Endothelial cell (in vitro differentiated cells): ENCODE data around the gene PLXNA2. TPM values are rescaled to one million over a fixed set of nuclear protein-coding genes. Genes with fewer than 3 reads are reported as not detected.

Experiments
- DNase-seq: peaks from one replicate; pipeline ENCODE4 v3.0.0; 2021; ENCODE audit warnings: low spot score
- H3K27ac Mint-ChIP-seq: one replicate; pipeline ENCODE4 v1.8.0; 2021; ENCODE audit warnings: mixed read lengths, inconsistent platforms; ENCODE audit not compliant: unreplicated experiment
- H3K27me3 Mint-ChIP-seq: one replicate; pipeline ENCODE4 v1.8.0; 2021; ENCODE audit warnings: mild to moderate bottlenecking, moderate library complexity, mixed read lengths, inconsistent platforms; ENCODE audit not compliant: unreplicated experiment
- H3K36me3 Mint-ChIP-seq: one replicate; pipeline ENCODE4 v1.8.0; 2021; ENCODE audit warnings: mild to moderate bottlenecking, low read depth, mixed read lengths, inconsistent platforms; ENCODE audit not compliant: unreplicated experiment
- H3K4me1 Mint-ChIP-seq: one replicate; pipeline ENCODE4 v1.8.0; 2021; ENCODE audit warnings: mild to moderate bottlenecking, mixed read lengths, inconsistent platforms; ENCODE audit not compliant: unreplicated experiment
- H3K4me3 Mint-ChIP-seq: one replicate; pipeline ENCODE4 v1.8.0; 2021; ENCODE audit warnings: mild to moderate bottlenecking, mixed read lengths, inconsistent platforms; ENCODE audit not compliant: unreplicated experiment
- H3K9me3 Mint-ChIP-seq: one replicate; pipeline ENCODE4 v1.8.0; 2021; ENCODE audit warnings: mixed read lengths, inconsistent platforms; ENCODE audit not compliant: unreplicated experiment
- total RNA-seq: library from RNA; stranded (reverse); fragmentation: NEBNext Ultra II Directional; extraction: Animal tissue kit (Norgen Biotek cat#: 25700); gene quantifications from one replicate; pipeline ENCODE4 v1.2.1, GENCODE V29; 2021; ENCODE audit not compliant: unreplicated experiment
- TF ChIP-seq, protein P1 (sequence below): fragments of 200-600 bp; sonication (generic); IDR thresholded peaks from one replicate; pipeline ENCODE4 v1.5.0; 2021; ENCODE audit warnings: antibody characterized with exemption; ENCODE audit not compliant: unreplicated experiment

Gene PLXNA2
- total RNA-seq, 1 donor from 2014 or later, result 25.6 TPM

DNA sequence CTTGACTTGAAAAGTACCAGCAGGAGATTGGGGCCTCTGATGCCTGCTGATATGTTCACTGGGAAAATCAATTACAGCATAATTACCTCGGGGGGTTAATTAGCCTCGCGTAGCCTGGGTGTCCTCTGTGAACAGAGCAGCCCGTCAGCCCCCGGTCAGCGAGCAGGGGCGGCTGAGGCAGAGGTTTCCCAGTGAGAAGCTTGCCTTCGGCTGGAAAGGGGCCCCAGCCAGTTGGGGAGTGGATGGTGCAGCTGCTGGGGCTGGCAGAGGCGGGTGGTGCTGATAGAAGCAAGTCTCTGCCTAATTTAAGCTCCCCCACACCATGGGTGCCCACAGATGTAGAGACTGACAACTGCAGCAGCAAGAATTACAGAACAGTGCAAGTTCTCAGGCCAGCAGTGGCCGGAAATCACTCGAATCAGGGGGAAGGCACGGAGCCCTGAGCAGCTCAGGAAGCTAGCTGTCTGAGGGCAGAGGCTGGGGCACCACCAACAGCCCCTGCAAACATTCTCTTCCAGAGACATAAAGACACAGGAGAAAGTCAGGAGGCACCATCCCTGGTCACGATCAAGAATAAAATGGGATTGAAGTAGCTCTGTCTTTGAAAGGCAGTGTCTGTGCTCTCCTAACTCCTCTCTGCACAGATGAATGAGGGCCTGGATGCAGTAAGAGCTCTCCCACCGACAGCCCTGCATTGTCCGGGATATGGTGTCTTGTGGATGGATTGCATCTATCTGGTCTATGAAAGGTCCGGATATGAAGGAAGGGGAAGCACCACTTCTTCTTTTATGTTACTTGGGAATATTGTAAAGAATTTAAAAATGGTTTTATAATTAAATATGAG, 166.7 kb downstream of the PLXNA2 start:
- peaks cover 8% of the 10 kb centered on the region for H3K27me3 Mint-ChIP-seq
- no peak overlapping the region for H3K4me3 Mint-ChIP-seq
- no peak overlapping the region for H3K27ac Mint-ChIP-seq
- H3K36me3 Mint-ChIP-seq, result peaks cover 14% of the 10 kb centered on the region
- H3K9me3 Mint-ChIP-seq, result no peaks in the 10 kb centered on the region
- H3K4me1 Mint-ChIP-seq, result peaks cover under 1% of the 10 kb centered on the region
- TF ChIP-seq, protein P1, sequence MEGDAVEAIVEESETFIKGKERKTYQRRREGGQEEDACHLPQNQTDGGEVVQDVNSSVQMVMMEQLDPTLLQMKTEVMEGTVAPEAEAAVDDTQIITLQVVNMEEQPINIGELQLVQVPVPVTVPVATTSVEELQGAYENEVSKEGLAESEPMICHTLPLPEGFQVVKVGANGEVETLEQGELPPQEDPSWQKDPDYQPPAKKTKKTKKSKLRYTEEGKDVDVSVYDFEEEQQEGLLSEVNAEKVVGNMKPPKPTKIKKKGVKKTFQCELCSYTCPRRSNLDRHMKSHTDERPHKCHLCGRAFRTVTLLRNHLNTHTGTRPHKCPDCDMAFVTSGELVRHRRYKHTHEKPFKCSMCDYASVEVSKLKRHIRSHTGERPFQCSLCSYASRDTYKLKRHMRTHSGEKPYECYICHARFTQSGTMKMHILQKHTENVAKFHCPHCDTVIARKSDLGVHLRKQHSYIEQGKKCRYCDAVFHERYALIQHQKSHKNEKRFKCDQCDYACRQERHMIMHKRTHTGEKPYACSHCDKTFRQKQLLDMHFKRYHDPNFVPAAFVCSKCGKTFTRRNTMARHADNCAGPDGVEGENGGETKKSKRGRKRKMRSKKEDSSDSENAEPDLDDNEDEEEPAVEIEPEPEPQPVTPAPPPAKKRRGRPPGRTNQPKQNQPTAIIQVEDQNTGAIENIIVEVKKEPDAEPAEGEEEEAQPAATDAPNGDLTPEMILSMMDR, result no peak
- no peak for DNase-seq

DNA sequence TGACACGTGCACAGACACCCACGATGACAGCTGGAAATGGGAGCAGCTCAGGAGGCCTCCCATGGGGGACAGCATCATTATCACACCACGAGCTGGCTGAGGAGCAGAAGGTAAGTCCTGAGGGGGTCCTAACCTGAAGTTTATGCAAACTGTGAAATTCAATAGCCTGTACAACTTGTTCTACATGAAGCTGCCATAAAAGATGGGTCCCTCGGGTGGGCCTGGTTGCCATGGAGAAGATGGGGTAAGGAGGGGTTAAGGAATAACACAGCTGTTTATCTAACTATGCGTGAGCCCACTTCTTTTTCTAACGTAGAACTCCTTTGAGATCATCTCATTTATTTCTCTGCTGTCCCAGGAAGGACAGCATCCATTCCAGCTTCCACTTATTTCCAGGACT, 169.8 kb downstream of the PLXNA2 start:
- Mint-ChIP-seq H3K9me3 (no peaks in the 10 kb centered on the region), H3K4me1 (no peaks in the 10 kb centered on the region), H3K27ac (no peak overlapping the region), H3K27me3 (peaks cover 7% of the 10 kb centered on the region), H3K36me3 (peaks cover 24% of the 10 kb centered on the region), H3K4me3 (no peak overlapping the region)
- DNase-seq, result no peak
- TF ChIP-seq, protein P1, result no peak

DNA sequence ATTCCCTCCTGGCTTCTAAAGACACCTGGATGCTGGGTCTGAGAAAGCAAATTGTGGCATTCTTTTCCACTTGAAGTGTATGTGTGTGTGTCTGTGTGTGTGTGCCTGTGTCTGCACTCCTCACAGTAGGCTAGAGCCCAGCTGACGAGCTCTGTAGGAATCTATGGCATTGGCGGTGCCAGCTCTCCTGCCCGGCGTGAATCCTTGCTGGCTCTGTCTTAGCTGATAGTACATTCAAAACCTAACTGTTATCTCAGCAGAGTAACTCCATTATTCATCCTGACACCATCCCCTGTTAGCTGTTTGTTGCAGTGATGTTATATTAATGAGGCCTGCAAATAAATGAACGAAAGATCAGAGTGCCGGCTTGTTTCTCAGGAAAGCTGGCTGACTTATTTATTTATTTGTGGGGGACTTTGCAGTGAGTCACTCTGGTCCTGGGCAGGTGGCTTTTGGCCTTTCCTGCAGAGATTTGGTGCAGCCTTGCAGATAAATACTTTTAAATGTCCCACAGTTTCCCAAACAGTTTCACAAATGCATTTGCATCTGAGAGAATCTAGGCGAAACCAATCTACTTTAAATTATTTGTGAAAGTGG, 172.7 kb downstream of the PLXNA2 start:
- no peaks in the 10 kb centered on the region for H3K4me1 Mint-ChIP-seq
- TF ChIP-seq, protein P1, result no peak
- DNase-seq, result no peak
- no peaks in the 10 kb centered on the region for H3K9me3 Mint-ChIP-seq
- H3K36me3 Mint-ChIP-seq, result peaks cover 29% of the 10 kb centered on the region
- H3K27ac Mint-ChIP-seq, result no peak overlapping the region
- no peaks in the 10 kb centered on the region for H3K27me3 Mint-ChIP-seq
- no peak overlapping the region for H3K4me3 Mint-ChIP-seq

DNA sequence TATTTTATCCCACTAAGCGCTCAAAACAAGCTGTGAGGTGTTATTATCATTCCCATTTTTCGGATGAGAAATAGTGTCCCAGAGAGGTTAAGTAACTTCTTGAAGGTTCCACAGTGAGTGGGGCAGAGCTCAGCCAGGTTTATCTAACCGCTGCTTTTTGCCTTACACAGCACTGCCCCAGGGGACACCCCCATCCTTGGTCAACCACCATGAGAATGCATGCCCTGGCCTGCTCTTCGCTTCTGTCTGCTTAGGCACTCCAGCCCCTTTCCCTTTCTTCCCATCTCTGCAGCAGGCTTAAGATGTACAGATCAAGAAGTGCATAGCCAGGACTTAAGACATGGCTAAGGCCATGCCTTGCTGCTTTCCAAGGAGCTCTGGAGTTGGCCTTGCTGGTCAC, 174.3 kb downstream of the PLXNA2 start:
- peaks cover 26% of the 10 kb centered on the region for H3K36me3 Mint-ChIP-seq
- TF ChIP-seq, protein P1, result no peak
- no peaks in the 10 kb centered on the region for H3K4me1 Mint-ChIP-seq

DNA sequence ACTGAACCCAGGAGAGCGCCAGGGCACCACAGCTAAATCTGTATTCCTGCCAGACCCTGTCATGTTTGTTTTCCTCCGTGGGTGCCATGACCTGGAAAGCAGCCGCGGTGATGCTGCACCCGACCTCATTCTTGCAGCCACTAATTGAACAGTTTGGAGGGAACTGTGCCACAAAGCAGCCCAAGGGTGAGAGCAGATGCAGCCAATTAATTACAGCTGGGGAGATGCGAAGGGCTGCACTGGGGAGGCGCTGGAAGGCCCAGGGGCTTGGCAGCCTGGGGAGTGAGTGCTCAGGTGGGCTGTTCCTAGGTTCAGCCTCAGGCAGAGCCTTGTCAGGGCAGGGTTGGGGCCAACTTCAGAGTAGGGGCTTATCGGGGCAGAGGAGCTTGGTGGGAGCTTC, 174.9 kb downstream of the PLXNA2 start:
- peaks cover 26% of the 10 kb centered on the region for H3K36me3 Mint-ChIP-seq
- H3K4me3 Mint-ChIP-seq, result no peak overlapping the region
- no peak for DNase-seq
- TF ChIP-seq, protein P1, result no peak
- no peaks in the 10 kb centered on the region for H3K4me1 Mint-ChIP-seq
- H3K9me3 Mint-ChIP-seq, result no peaks in the 10 kb centered on the region
- no peaks in the 10 kb centered on the region for H3K27me3 Mint-ChIP-seq
- no peak overlapping the region for H3K27ac Mint-ChIP-seq

More for the DNA sequence above, 174.3 kb downstream of the PLXNA2 start:
- H3K9me3 Mint-ChIP-seq, result no peaks in the 10 kb centered on the region
- H3K27ac Mint-ChIP-seq, result no peak overlapping the region
- no peak for DNase-seq
- H3K27me3 Mint-ChIP-seq, result no peaks in the 10 kb centered on the region
- no peak overlapping the region for H3K4me3 Mint-ChIP-seq
